Measurements from ENCODE around the gene SGF29.

DNA sequence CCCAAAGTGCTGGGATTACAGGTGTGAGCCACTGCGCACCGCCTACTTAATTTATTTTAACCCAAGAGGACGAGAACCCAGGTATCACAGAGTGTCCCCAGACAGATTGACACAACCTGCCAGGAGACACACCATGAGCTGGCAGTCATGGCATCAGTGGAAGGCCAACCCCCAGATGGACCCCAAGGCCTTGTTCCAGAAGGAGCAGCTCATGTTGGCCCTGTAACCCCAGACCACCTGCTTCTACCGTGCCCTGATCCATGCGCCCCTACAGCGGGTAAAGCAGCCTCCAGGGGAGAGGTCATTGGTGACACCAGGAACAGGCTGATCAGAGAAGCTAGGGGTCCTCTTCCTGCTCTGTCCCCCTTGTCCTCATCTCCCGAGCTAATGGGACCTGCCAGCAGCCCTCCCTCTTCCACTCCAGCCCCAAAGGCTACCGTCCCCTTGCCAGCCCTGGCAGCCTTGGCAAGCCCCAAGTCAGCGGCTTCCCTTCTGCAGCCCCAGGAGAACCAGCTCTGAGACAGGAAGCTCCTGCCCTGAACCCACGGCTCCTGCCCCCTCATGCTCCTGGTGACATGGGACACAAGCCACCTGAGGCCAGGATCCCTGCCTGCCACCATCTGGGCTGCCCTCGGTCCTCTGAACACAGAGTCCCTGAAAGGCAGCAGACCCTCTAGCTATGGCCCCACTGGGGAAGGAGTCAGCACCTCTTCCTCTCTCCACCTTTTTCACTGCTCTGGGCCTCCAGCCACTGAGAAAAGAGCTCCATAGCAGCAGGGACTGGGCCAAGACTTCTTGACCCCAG lies 49.9 kb downstream of the SGF29 start:
- TF ChIP-seq, protein P1, sequence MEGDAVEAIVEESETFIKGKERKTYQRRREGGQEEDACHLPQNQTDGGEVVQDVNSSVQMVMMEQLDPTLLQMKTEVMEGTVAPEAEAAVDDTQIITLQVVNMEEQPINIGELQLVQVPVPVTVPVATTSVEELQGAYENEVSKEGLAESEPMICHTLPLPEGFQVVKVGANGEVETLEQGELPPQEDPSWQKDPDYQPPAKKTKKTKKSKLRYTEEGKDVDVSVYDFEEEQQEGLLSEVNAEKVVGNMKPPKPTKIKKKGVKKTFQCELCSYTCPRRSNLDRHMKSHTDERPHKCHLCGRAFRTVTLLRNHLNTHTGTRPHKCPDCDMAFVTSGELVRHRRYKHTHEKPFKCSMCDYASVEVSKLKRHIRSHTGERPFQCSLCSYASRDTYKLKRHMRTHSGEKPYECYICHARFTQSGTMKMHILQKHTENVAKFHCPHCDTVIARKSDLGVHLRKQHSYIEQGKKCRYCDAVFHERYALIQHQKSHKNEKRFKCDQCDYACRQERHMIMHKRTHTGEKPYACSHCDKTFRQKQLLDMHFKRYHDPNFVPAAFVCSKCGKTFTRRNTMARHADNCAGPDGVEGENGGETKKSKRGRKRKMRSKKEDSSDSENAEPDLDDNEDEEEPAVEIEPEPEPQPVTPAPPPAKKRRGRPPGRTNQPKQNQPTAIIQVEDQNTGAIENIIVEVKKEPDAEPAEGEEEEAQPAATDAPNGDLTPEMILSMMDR (IDR thresholded peaks at IDR 0.05; ENCODE audit: insufficient read depth, low read length, poor library complexity, severe bottlenecking): no peak
- TF ChIP-seq EZH2phosphoT487 (conservative IDR thresholded peaks at IDR 0.05; ENCODE audit: low read length): no peak

Measured in SU-DHL-6 (cell line).